Stimulated activated CD4-positive, alpha-beta T cell treated with anti-CD3 and anti-CD28 coated beads, Interleukin-4, amount 100 ng/mL, for 4 hours (primary cell): ENCODE measurements around the gene TTLL8.

Experiments used
- DNase-seq, 2 experiments: peaks; one replicate each; pipeline ENCODE4 v3.0.0-alpha.2; 2020

TTLL8 gene

DNA sequence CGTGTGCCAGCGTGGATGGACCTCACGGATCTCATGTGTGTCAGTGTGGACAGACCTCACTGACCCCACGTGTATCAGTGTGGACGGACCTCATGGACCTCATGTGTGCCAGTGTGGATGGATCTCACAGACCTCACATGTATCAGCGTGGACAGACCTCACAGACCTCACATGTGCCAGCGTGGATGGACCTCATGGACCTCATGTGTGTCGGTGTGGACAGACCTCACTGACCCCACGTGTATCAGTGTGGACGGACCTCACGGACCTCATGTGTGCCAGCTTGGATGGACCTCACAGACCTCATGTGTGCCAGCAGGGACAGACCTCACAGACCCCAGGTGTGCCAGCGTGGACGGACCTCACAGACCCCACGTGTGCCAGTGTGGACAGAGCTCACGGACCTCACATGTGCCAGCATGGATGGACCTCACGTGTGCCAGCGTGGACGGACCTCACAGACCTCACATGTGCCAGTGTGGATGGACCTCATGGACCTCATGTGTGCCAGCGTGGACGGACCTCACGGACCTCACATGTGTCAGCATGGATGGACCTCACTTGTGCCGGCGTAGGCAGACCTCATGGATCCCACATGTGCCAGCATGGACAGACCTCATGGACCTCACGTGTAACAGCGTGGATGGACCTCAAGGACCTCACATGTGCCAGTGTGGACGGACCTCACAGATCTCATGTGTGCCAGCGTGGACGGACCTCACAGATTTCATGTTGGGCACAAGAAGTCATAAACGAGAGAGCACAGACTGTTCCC lies 18.2 kb downstream of the TTLL8 start:
- DNase-seq = no peak

DNA sequence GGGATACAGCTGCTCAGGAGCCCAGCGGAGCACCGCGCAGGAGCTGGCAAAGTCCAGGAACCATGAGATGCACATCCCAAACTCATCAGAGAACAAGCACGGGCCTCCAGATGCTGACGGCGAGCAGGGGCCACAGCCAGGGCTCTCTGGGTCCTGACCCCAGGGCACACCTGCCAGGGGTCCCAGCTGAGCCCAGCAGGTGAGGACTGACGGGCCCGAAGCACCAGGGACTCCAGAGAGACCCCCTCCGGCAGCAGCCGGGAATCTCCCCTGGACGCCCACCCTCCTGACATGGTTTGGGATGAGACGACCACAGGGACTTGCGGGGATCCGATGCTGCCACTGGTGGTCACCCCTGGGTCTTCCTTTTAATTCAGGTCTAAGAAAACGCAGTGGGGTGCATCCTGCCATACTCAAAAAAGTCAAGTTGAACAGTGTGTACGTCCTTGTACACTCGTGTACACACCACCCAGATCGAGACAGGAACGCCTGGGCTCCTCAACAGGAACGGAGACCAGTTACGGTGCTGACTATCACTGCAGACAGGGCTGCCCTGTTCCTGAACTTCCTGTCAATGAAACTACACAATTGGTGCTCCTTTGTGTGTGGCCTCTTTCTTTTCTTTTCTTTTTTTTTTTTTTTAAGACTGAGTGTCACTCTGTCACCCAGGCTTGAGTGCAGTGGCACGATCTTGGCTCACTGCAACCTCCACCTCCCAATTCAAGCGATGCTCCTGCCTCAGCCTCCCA lies 21.9 kb downstream of the TTLL8 start:
- DNase-seq = no peak

DNA sequence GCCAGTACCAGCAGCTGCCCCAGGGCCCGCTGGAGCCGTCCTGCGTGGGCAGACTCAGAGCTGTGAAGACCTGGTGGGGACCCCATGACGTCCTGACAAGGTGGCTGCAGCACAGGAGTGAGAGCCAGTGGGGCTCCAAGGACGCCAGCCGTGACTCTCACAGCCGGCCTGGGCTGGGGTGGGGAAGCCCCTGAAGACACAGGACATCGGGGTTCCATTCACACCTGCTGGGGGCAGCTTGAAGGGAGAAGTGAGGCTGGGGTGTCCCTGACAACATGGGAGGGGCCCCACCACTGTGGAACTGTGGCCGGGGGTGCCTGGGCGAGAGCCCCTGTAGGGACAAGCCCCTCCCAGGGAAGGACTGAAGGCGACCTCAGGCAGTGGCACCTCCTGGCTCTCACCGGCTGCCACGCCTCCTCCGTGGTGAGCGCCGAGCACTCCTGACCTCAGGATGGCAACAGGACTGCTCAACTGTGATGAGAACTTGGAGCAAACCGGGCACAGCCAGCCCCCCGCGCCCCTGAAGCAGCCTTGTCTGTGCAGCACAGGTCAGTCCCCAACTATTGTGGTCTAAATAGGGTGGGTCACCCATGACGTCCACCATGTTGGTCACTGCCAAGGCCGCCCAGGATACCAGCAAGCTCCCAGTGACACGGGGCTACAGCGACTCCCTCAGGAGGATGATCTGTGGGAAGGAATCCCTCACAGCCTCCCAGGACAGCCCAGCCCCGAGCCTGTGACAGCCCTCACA lies 22.8 kb downstream of the TTLL8 start:
- no peak for DNase-seq

DNA sequence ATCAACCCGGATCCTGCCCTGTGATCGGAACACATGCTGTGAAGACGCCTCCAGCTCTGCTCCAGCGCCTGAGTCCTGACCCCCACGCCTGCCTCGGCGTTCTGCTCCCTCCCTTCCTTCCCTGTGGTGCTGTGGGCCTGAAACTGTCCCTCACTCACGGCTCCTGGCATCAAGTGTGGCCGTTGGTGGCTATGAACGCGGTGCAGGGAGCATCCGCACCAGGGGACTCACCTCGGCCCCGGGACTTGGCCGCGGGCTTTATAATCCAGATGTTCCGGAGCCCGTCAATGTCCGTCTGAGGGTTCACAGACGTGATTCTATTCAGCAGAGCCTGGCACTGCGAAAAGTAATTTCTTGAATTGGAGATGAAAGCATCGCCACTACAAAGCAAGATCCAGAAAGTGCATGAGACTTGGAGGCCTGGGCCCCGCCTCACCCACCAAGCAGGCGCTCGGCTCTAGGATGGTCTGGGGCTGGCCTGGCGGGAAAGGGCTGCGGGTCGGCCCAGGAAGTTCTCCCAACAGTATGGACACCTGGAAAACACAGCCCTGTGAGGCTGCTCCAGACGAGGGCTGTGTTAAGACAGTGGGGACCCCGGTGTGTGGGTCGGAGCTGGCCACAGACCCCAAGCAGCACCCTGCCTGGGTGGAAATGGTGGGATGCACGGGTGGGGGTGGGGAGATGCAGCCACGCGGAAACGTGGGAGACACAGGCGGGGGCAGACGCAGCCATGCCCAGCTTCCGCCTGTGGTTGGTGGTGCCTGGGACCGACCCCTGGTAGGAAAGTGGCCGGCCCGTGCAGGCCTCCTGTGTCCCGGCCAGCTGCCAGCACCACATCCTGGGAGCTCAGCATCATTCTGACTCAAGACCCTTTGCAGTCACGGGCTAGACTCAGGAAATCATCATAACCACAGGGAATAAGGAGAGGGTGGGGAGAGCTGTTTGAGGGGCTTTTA lies 23.7 kb downstream of the TTLL8 start:
- no peak for DNase-seq

DNA sequence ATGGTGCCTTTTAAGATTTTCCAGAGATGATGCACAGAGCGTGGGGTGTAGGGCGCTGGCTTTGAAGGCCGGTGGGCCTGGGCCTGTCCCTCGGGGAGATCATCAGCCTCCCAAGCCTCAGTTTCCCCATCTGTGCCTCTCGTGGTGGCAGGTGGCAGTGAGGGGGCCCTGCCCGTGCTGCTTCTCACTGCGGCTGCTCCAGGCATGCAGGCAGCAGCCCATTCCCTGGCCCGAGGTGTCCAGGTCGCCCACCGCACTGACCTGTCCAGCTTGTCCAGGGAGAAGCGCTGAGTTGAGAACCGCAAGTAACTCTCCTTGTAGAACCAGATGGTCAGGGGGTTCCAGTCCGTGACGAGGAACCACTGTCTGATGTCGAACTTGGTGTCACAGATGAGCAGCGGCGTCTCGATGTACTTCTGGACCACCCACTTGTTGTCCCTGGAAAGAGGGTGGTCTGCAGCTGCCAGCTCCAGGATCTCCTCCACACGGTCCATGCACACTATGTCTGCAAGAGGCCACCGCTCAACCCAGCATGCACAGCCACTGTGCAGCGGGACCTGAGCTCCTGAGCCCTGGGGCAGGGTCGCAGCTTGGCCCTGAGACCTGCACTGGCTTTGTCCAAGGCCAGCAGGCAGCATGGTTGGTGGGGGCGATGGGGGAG lies 25.0 kb downstream of the TTLL8 start:
- DNase-seq = no peak

DNA sequence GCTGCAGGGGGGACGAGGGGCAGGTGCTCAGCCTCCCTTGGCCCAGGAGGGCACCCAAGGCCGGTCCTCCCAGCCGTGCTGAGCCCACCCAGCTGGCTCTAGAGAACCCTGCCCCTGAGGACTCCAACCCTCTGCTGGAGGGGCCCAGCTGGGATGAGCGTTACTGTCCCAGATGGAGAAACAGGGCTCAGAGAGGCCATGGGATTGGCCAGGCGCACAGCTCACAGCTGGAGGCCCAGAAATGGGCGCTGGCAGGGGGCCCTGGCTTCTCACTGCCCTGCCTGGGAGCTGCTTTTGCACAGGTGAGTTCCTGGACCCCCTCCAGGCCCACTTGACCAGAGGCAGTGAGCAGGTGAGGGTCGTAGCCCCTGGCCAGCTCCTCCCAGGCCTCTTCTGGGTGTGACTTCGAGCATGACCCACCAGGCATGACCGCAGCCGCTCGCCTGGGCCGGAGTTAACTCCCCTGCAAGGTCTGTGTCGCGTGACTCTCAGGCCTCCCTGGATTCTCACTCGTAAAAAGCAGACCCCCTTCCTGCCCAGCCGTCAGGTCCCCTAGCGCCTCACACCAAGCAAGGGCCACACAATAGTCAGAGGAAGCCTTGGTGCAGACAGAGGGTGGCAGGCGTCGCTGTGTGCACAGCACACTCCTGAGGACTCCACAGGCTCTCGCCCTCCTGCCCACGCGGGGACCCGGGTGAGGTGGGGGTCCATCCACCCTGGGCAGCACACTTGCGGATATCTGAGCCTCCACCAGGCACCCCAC lies 25.8 kb downstream of the TTLL8 start:
- no peak for DNase-seq

DNA sequence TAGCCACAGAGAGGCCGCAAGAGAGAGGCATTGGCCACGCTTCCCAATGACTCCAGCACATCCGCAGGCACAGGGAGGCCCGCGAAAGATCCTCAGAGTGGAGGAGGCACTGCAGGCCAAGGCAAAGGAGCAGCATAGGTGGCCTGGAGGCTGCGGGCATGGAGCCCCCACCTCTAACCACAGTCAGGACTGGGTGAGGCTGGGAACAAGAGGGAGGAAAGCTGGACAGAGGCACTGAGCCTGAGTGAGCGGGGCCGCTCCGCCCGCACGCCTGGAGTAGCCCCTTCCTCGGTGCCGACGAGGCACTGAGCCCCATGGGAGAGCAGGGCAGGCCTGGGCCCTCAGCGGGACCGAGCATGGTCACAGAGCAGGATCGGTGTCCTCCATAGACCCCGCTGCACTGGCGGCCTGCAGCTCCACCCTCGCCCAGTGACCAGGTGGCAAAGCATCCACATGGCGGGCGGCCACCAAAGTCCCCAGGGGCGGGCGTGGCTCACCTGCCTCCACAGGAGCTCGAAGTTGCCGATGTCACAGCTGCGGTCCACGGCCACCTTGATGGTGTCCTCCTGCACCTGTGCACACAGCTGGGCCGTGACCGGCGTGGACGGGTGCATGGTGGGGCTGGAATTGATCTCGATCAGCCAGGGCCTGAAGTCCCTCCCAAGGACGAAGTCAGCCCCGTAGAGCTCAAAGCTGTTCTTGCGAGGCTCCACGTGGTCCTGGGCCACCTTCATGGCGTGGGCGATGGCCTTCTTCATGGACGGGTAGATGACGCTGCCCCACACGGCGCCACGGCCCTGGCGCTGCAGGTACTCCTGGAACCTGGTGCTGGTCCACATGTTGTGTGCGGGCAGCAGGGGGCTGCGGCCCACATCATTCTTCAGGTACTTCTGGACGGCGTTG lies 26.7 kb downstream of the TTLL8 start:
- DNase-seq = no peak

DNA sequence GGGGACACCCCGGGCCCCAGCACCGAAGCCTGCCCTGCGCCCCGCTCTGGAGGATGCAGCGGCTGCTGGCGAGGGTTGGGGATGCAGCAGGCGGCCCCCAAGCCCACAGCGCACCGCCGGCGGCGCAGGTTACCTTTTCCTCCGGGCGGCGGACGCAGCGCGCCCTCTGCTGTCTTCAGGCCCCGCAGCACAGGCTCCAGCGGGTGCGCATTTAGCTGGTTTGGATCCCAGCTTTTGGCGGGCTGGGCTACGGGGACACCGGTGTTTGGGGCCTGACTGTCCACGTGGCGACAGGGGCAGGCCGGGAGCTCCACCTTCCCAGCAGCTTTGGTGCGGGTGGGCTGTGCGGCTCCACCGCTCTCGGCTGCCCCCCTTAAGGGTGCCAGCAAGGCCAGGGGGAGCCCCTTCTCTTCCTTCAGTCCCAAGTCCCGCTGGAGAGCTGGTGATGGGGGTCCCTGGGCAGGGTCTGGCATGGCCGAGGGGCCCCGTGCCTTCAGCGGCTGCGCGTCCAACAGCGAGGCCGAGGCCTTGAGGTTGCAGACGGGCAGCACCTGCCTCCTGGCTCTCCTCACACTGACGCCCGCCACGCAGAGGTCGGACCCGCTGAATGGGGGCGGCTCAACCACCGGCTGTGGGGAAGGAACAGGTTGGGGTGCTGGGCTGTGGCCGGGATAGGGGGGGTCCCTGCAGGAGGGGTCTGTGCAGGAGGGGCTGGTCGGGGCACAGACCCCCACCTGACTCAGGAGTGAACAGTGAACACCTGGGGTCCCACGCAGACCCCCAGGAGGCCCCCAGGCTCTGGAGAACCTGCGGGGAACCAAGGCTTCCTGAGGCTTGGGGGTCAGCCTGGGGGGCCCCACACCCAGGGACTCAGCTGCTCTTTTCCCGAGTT lies 27.6 kb downstream of the TTLL8 start:
- peak; percentile 79 to 83 for DNase-seq

DNA sequence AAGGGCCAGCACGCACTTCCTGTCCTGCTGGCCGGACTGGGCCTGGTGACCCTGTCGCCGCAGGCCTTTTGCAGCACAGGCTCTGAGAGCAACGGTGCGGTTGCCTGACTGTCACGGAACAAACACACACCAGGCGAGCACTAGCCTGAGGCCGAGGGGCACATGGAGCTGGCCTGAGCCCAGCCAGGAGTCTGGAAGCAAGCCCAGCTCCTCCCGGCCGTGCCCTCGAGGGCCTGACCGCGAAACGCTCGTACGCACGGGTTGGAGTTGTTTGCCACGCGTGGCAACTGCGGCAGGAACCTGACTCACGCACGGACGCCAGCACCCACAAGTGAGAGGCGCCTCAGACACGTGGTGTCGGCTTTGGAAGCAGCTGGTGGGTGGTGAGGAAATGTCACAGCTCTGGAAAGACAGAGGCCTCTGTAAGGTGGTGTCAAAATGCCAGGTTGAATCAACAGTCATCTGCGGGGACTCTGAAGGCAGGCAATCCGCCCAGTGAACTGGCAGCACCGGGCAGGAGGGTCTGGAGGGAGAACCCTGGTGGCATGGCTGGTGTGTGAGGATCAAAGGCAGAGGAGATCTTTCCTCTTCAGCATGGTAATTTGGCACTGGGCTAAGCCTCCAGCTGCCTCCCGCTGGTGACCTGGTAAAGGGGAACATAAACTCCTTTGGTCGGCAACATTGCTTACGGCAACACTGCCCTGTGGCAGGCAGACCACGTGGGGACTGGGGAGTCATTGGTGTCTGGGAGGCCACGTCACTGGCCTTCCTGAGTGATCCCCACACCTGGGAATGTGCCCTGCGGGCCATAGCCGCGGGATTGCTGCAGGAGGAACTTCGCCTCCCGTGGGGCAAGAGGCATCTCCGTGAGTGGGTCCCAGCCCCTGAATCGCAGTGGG lies 30.2 kb downstream of the TTLL8 start:
- DNase-seq = peak; percentile 45 to 77

DNA sequence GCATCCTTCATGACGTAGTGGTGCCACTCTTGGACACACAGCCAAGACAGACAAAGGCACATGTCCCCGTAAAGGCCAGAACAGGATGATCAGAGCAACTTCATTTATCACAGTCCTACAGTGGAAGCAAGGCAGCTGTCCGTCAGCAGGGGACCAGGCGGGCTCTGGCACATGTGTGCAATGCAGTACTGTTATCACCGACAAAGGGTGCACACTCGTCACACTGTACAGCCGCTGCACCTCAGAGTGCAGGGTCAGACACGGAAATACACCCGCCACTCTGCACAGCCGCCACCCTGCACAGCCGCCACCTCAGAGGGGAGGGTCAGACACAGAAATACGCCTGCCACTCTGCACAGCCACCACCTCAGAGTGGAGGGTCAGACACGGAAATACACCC lies 32.1 kb downstream of the TTLL8 start:
- DNase-seq = no peak

DNA sequence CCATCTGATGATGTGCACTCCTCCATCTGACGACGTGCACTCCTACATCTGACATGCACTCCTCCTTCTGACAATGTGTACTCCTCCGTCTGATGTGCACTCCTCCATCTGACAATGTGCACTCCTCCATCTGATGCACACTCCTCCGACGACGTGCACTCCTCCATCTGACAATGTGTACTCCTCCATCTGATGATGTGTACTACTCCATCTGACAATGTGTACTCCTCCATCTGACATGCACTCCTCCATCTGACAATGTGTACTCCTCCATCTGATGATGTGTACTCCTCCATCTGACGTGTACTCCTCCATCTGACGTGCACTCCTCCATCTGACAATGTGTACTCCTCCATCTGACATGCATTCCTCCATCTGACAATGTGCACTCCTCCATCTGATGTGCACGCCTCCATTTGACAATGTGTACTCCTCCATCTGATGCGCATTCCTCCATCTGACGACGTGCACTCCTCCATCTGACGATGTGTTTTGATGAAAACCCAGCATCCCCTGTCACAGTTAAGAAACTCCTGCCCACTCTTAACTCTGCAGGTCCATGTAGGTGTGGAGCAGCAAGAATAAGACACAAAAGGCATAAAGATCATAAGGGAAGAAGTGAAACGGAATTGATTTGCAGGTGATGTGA lies 35.8 kb downstream of the TTLL8 start:
- DNase-seq = no peak

DNA sequence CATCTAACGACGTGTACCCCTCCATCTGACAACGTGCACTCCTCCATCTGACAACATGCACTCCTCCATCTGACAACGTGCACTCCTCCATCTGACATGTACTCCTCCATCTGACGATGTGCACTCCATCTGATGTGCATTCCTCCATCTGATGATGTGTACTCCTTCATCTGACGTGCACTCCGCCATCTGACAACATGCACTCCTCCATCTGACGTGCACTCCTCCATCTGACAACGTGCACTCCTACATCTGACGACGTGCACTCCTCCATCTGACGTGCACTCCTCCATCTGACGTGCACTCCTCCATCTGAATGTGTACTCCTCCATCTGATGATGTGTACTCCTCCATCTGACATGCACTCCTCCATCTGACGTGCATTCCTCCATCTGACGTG lies 37.5 kb downstream of the TTLL8 start:
- DNase-seq = no peak

DNA sequence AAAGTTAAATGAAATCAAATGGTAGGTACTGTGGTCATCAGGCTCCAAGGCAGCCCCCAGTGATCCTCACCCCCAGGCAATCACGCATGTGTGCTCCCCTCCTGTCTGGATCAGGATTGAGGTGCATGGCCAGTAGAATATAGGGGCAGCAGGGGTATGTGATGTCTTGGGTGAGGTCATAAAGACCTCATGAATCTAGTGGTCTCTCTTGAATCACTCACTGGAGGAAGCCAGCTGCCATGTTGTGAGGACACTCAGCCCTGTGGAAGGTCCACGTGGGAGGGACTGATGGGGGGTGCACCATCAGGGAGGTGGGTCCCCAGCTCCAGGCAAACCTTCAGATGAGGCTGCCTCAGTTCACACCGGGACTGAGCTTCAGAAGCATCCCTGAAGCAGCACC lies 38.8 kb downstream of the TTLL8 start:
- DNase-seq = no peak

DNA sequence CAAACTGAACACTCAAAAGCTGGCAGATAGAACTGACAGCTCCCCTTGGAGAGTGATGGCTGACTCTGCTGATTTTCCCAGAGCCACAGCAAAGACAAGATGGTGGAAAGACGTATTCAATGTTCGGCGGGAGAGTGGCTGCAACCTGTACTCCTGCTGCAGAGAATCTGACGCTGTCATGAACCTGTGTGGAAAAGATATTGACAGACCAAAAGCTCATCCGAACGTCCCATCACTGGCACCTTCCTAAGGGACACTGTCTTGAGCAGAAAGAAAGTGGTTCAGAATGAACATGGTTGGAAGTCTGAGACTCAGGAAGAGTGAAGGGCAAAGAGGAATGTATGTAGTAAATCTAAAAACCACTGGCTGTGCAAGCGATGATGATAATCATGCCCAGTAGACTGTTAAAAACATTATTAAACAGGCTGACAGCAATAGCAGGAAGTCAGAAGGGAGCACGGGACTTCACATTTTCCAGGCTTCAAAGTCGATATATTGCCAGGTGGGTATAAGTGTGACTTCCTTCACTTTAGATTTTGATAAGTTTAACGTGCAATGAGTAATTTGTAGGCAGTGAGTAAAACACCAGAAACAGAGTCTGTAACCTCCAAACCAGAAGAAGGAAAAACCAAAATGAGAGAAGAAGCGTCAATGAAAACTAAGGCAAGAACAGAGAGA lies 39.4 kb downstream of the TTLL8 start:
- DNase-seq = peak in 1 of 2 experiments; percentile 49

DNA sequence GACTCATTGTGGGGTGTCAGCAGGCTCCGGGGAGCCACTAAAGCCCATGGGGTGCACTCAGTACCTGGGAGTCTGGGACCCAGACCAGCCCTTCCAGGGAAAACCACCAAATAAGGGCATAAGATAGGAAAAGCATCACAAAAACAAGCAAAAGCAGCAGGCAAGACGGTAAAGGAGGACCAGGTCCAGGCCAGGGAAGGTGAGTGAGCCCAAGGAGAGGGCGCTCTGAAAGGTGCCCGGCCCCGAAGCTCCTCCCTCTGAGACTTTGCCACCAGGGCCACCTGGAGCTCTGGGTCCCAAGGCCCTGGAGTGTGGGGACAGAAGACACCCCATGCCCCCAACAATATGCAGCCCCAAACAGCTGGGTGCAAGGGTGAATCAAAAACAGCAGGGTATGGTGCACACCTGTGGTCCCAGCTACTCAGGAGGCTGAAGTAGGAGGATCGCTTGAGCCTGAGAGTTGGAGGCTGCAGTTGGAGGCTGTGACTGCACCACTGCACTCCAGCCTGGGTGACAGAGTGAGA lies 40.3 kb downstream of the TTLL8 start:
- DNase-seq = no peak

DNA sequence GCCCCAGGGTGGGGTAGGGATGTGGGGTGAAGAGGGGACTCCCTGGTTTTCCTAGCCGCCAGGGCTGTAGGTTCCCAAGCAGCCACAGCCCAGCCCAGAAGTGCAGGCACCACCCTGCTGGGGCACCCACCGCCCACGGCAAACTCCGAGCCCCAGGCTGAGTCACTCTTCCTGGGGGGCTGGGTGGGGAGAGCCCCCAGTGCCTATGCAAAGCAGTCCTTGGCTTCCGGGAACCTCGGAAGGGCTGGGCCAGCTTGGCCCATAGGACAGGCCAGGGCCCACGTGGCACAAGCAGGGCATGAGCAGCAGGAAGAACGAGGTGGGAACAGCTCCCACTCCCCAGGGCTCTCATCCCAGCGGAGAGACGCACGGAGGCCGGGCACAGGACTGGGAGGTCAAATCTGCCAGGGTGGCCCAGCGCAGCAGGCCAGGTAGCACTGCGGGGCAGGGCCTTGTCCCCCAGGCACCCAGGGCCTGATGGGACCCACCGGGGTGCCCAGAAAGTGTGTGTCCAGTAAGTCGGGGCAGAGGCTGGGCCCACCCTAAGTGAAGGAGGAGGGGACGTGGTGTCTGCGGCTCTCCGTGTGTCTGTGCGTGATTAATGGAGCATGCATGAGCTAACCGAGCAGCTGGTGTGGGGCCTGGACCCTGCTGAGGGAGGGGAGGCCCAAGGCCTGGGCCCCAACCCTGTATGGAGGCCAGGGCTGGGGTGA lies 41.0 kb downstream of the TTLL8 start:
- DNase-seq = peak; percentile 70 to 78
